Right atrium auricular region (tissue), 2 donors: ENCODE measurements around the gene UNC93B1. TPM values are rescaled to one million over a fixed set of nuclear protein-coding genes. Genes with fewer than 3 reads are reported as not detected.
"Not testable (repeated sequence)": the region's sequence is repeated elsewhere in the genome, so short reads cannot be mapped to it uniquely, and the experiment has no call there.

Experiments used
- DNase-seq: peaks from one replicate; pipeline ENCODE4 v3.0.0-alpha.2; 2019; ENCODE audit warnings: low spot score
- H3K27ac ChIP-seq, 2 donors: fragments of 200-600 bp; sonication (generic); 1 replicate in 1 of 2; 2 replicates in 1 of 2; pipeline ENCODE4 v1.5.1; 2016 to 2019
- H3K27me3 ChIP-seq, 2 donors: fragments of 200-600 bp; sonication (generic); one replicate each; pipeline versions ENCODE4 v1.5.1 to v1.6.0; 2017 to 2019
- H3K36me3 ChIP-seq: fragments of 200-600 bp; sonication (generic); one replicate; pipeline ENCODE4 v1.5.1; 2016
- H3K4me1 ChIP-seq, 2 donors: fragments of 200-600 bp; sonication (generic); one replicate each; pipeline versions ENCODE4 v1.5.1 to v1.6.0; 2017 to 2019
- H3K4me3 ChIP-seq, 2 donors: fragments of 200-600 bp; sonication (generic); 1 replicate in 1 of 2; 2 replicates in 1 of 2; pipeline ENCODE4 v1.5.1; 2017 to 2019; ENCODE audit warnings: mild to moderate bottlenecking in 1 of 2, moderate library complexity in 1 of 2
- H3K9me3 ChIP-seq, 2 donors: fragments of 200-600 bp; sonication (generic); one replicate each; pipeline ENCODE4 v1.5.1; 2019
- total RNA-seq, 2 donors: library from RNA; depleted of rRNA; stranded (reverse); fragments of >200 nt; gene quantifications; one replicate each; pipeline ENCODE4 v1.1.0, GENCODE V29; 2016
- TF ChIP-seq, protein P1 (sequence below), 2 donors: fragments of 200-600 bp; sonication (generic); IDR thresholded peaks; one replicate each; pipeline ENCODE4 v1.5.1; 2019; ENCODE audit warnings: antibody characterized with exemption in 2 of 2

The UNC93B1 gene
- total RNA-seq, 2 donors from 2014 or later = 9.2 to 19.7 TPM

DNA sequence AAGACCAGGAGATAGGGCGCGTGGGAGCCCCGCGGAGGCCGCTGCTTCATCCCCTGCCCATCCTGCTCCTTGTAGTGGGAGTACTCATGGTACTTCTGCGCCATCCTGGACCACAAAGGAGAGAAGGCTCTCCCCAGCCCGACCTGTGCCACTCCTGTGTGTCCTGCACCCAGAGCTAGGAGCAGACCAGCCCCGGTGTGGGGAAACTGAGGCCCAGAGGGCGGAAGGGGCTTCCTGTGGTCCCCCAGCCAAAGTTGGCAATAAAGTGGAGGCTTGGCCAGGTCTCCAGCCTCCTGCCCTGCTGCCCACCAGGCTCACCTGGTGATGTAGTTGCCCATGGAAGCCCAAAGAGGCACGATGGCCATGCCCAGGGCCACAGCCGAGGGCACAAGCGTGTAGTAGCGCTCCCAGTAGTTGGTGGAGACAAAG is 4.7 kb downstream of the UNC93B1 start:
- no peak for DNase-seq
- Histone ChIP-seq H3K27ac (no peak overlapping the region), H3K4me3 (no peak overlapping the region), H3K27me3 (no peaks in the 10 kb centered on the region), H3K4me1 (peaks cover 0 to 9% of the 10 kb centered on the region in 2 donors), H3K9me3 (no peaks in the 10 kb centered on the region), H3K36me3 (no peaks in the 10 kb centered on the region)
- TF ChIP-seq, protein P1, sequence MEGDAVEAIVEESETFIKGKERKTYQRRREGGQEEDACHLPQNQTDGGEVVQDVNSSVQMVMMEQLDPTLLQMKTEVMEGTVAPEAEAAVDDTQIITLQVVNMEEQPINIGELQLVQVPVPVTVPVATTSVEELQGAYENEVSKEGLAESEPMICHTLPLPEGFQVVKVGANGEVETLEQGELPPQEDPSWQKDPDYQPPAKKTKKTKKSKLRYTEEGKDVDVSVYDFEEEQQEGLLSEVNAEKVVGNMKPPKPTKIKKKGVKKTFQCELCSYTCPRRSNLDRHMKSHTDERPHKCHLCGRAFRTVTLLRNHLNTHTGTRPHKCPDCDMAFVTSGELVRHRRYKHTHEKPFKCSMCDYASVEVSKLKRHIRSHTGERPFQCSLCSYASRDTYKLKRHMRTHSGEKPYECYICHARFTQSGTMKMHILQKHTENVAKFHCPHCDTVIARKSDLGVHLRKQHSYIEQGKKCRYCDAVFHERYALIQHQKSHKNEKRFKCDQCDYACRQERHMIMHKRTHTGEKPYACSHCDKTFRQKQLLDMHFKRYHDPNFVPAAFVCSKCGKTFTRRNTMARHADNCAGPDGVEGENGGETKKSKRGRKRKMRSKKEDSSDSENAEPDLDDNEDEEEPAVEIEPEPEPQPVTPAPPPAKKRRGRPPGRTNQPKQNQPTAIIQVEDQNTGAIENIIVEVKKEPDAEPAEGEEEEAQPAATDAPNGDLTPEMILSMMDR (IDR thresholded peaks at IDR 0.05) = no peak

DNA sequence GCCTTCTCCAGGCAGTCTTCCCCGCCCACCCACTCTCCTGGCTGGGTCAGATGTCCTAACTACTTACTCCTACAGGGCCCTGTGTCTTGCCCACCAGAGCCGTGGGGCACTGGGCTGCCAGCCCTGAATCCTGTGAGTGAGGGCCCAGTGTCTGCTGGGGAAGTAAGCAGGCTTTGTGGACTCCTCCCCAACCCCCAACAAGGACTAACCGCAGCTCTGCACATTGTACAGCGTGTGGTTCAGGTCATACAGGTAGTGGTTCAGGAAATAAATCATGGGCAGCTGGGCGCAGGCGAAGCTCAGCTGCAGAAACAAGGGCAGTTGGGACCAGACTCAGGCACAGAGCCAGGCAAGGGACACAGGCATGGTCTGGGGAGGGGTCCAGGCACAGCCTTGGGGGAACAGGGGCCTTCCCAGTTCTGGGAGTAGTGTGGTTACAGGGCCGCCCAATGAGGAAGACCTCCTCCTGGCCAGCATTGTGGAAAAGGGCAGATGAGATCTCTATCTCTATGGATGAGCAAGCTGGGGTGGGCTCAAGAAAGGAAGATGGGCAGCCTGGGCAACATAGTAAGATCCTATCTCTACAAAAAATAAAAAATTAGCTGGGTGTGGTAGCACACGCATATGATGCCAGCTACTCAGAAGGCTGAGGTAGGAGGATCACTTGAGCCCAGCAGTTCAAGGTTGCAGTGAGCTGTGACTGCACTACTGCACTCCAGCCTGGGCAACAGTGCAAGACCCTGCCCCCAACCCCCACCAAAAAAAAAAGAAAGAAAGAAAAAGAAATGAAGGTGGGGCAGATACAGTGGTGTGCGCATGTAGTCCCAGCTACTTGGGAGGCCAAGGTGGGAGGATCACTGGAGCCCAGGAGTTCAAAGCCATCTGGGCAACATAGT is 5.5 kb downstream of the UNC93B1 start:
- TF ChIP-seq, protein P1 (IDR thresholded peaks at IDR 0.05) = no peak
- Histone ChIP-seq H3K27ac (no peak overlapping the region), H3K4me3 (no peak overlapping the region), H3K27me3 (no peaks in the 10 kb centered on the region), H3K36me3 (no peaks in the 10 kb centered on the region), H3K4me1 (peaks cover 0 to 6% of the 10 kb centered on the region in 2 donors), H3K9me3 (no peaks in the 10 kb centered on the region)
- no peak for DNase-seq

DNA sequence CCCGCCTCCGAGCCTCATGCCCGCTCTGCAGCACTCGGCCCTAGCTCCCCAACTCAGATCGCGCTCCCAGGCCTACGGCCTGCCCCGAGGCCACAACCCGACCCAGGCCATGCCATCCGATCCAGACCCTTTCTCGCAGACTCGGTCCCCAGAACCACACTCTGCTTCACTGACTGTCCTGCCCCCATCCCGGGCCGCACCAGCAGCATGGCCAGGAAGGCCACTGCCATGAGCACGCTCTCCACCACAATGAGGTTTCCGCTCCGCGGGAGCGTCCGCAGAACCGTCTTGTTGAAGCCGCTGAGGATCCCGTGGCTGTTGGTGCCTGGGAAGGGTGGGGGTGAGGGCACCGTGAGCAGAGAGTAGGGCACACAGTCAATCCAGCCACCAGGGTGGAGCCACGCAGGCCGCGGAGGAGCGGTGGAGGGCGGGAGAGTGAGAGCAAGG is 6.4 kb downstream of the UNC93B1 start:
- no peaks in the 10 kb centered on the region for H3K4me1 ChIP-seq
- TF ChIP-seq, protein P1 (IDR thresholded peaks at IDR 0.05) = no peak
- no peak for DNase-seq
- H3K27ac ChIP-seq = no peak overlapping the region
- no peaks in the 10 kb centered on the region for H3K9me3 ChIP-seq
- H3K4me3 ChIP-seq = no peak overlapping the region
- H3K36me3 ChIP-seq = no peaks in the 10 kb centered on the region
- no peaks in the 10 kb centered on the region for H3K27me3 ChIP-seq

DNA sequence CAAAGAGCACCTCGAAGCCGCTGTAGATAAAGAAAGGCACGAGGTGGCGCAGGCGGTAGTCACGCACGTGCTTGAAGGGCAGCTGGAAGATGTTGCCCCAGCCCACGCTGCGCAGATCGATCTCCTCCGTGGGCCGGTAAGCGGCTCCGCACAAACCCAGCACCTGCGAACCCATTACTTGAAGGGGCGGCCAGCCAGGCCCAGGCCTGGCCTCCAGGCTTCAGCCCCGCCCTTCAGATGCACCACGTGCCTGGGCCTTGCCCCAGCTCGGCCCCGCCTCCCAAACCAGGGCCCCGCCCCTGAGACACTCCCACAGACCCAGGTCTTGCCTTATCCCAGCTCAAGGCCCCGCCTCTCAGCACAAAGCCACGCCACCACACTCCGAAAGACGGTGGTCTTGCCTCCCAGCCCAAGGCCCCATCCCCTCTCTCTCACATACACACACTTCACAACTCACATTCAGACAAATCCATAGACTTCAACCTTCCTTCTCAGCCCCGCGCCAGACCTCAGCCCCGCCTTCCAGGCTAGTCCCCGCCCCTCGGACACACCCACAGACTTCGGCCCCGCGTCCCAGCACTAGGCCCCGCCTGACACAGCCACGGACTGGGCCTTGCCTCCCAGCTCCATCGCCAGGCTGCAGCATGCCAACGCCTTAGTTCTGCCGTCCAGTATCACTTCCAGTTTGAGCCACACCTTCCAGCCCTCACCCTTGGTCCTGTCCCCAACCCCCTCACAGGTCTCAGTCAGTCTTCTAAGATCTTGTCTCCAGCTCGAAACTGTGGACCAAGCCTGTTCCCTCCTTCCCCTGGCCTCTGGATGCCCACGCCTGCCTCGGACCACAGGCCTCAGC is 7.0 kb downstream of the UNC93B1 start:
- Histone ChIP-seq H3K4me3 (no peak overlapping the region), H3K9me3 (no peaks in the 10 kb centered on the region), H3K27me3 (no peaks in the 10 kb centered on the region), H3K27ac (no peak overlapping the region), H3K4me1 (peaks cover 0 to under 1% of the 10 kb centered on the region in 2 donors), H3K36me3 (no peaks in the 10 kb centered on the region)
- TF ChIP-seq, protein P1 (IDR thresholded peaks at IDR 0.05) = no peak
- no peak for DNase-seq

DNA sequence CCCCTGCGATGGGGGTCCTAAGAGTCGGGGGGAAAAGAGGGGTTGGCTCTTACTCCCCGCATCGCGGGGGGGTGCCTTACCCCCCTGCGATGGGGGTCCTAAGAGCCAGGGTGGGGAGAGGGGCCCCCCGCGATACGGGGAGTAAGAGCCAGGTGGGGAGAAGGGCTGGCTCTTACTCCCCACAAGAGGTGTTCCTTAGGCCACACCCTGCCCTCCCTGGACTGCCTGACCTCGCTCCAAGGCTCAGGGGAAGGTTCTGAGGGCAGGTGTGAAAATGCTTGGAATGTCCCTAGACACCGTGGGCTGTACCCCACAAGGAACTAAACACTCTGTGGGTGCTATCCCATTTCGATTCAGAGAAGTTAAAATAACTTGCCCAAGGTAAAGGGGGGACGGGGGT is 7.8 kb downstream of the UNC93B1 start:
- Histone ChIP-seq H3K36me3 (no peaks in the 10 kb centered on the region), H3K27ac (no peak overlapping the region), H3K27me3 (no peaks in the 10 kb centered on the region), H3K4me1 (peaks cover 0 to 8% of the 10 kb centered on the region in 2 donors), H3K4me3 (no peak overlapping the region), H3K9me3 (no peaks in the 10 kb centered on the region)
- TF ChIP-seq, protein P1 (IDR thresholded peaks at IDR 0.05) = no peak
- DNase-seq = no peak

DNA sequence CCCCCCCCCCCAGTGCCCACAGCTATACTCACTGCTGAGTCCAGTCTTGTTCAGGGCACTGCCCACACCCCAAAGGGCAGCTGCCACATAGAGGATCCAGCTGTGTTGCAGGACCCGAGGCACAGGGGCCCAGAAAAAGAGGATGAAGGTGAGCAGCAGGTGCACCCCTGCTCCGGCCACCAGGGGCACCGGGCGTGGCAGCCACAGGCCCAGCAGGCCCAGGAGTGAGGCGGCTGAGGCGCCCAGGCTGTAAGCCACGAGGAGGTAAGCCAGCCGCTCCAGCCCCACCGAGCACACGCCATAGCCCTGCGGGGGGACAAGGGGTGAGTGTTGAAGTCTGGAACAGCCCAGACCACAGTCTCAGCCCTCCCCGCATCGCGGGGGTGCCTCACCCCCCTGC is 8.3 kb downstream of the UNC93B1 start:
- H3K27me3 ChIP-seq, DNase-seq, H3K27ac ChIP-seq, H3K36me3 ChIP-seq, H3K9me3 ChIP-seq, H3K4me3 ChIP-seq: not testable (repeated sequence)
- peaks cover 0 to 11% of the 10 kb centered on the region in 2 donors for H3K4me1 ChIP-seq

DNA sequence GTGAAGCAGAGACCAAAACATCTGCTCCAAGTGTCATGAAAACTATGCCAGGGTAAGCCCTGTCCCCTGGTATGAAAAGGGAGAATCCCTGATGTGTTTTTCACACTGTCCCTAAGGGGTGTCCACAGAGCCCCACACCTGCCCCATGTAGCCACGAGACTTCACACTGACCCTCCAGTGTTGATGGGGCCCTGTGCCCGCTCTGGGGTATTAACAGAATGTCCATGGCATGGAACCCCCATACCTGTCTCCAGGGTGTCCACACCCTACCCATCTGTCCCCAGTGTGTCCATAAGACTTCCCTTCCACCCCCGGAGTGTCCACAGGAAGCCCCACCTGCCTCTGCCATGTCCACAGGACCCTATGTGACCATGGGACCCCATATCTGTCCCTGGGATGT is 8.8 kb downstream of the UNC93B1 start:
- H3K27me3 ChIP-seq, H3K9me3 ChIP-seq, DNase-seq, H3K27ac ChIP-seq, H3K36me3 ChIP-seq, H3K4me3 ChIP-seq: not testable (repeated sequence)
- H3K4me1 ChIP-seq = peaks cover 0 to 11% of the 10 kb centered on the region in 2 donors

DNA sequence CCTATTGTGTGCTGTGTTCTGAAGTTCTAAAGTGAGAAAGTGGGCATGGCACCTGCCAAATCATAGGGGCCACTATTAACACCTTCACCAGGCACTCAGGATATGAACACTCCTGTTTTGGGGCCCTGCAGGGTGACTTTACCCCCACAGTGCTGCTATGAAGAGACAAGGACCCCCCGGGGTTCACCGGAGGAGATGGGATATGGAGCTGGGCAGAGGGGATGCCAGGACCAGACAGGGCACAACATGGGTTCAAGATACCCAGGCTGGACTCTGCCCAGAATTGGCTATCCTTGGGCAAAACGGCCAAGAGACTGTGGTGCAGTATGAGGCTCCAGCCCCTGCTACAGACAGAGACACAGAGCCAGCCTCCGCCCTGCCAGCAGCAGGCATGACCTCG is 9.5 kb downstream of the UNC93B1 start:
- not testable (repeated sequence) for DNase-seq, H3K9me3 ChIP-seq, H3K27me3 ChIP-seq, H3K36me3 ChIP-seq, H3K4me3 ChIP-seq, H3K27ac ChIP-seq
- peaks cover 0 to 11% of the 10 kb centered on the region in 2 donors for H3K4me1 ChIP-seq
